LNCAP (cell line): Measurements from ENCODE around the gene EEFSEC.

Source experiments
- TF ChIP-seq, protein P1 (sequence below): fragments of 450-650 bp; IDR thresholded peaks from 2 replicates; pipeline ENCODE4 v1.5.1; 2017; ENCODE audit warnings: mild to moderate bottlenecking

Gene EEFSEC

DNA sequence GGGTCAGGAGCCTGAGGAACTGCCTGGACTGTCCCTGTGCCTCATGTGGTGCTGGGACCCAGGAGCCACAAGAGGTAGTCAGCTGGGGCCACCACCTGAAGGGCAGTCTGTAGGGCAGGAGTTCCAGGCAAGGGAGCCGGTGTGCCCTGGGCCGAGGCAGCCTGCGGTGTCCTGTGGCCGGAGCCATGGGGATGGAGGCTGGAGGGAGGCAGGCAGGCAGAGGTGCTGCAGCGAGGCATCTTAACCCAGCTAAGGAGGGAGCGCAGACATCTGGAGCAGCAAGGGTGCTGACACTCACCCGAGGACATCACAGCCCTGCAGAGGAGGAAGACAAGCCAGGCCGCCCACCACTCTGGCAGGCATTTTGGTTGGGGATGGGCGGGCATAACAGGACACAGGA lies 235.7 kb downstream of the EEFSEC start:
- TF ChIP-seq, protein P1, sequence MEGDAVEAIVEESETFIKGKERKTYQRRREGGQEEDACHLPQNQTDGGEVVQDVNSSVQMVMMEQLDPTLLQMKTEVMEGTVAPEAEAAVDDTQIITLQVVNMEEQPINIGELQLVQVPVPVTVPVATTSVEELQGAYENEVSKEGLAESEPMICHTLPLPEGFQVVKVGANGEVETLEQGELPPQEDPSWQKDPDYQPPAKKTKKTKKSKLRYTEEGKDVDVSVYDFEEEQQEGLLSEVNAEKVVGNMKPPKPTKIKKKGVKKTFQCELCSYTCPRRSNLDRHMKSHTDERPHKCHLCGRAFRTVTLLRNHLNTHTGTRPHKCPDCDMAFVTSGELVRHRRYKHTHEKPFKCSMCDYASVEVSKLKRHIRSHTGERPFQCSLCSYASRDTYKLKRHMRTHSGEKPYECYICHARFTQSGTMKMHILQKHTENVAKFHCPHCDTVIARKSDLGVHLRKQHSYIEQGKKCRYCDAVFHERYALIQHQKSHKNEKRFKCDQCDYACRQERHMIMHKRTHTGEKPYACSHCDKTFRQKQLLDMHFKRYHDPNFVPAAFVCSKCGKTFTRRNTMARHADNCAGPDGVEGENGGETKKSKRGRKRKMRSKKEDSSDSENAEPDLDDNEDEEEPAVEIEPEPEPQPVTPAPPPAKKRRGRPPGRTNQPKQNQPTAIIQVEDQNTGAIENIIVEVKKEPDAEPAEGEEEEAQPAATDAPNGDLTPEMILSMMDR, result no peak

DNA sequence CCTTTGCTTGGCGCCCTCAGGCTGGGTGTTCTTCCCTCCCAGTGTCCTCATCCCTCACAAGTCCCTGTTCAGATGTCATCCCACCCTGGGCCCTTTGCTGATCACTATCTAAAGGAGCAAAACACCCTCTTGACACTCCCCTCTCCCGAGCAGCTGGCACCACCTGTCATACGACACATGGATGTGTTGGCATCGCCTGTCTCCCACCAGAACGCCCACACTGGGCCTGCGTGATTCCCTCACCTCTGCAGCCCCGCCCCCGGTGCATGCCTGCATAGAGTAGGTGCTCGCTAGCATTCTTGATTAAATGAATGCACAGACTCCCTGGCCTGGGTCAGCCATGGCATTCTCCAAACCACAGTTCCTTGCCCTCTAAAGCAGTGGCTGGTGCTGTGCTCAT lies 237.6 kb downstream of the EEFSEC start:
- TF ChIP-seq, protein P1, result no peak

DNA sequence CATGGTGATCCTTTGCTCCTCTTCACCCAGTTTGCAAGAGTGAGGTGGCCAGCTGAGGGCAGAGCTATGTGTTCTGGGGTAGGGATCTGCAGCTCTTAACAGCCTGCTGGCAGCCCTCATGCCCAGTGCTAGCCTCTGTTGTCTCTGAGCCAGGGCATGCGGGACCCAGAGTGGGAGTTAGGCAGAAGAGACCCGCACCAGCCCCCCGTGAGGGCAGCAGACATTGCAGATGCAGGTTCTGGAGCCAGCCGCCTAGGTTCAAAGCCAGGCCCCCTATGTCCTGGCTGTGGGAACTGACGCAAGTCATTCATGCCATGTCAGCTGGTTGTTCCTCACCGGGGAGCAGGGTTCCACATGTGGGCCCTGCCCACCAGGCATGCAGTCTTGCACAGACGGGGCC lies 238.7 kb downstream of the EEFSEC start:
- TF ChIP-seq, protein P1, result no peak

DNA sequence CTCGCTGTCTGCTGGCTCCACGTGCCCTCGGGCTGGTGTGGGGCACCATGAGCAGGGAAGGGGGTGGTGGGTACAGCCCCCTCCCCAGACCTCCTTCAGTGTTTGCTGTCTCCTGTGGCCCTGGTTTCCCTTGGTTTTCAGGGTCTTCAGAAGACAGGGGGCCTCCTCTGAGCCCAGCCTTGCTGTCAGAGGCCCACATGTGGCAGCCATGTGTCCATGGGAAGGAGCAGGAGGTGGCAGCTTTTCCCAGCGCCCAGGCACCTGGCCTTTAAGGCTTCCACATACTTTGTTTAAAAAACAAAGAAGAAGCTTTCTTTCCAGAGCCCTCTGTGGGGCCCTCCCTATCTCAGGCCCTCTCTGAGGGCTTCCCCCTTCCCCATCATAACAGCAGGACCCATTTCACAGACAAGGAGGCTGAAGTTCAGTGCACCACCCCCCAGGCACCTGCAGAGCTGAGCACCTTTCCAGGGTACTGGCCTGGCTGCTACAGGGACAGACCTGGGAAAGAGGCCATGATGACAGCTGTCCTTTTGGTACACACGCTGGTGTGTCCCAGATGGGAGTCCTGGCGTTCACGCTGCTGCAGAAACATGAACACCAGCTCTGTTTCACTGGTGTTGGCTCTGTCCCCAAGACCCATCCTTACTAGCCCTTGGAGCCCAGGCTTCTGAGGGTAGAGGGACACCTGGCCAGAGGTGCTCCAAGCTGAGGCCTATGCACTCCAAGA lies 239.7 kb downstream of the EEFSEC start:
- TF ChIP-seq, protein P1, result no peak

DNA sequence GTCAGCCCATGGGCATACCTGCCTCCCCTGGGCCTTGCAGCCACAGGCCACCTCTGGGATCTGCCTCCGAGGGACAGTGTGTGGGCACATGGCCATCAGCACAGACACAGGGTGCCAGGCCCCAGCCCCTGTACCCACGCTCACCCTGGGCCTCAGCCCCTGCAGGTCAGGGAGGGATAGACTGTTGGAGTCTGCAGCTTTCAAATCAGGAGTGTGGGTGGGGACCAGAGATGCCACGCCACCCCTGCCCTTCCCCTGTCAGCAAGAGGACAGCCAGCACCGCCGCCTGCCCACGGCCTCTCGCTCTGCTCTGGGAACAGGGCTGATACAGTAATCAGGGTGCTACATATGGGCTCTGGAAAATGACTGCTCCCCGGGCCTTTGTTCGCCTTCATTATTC lies 240.8 kb downstream of the EEFSEC start:
- TF ChIP-seq, protein P1, result no peak

DNA sequence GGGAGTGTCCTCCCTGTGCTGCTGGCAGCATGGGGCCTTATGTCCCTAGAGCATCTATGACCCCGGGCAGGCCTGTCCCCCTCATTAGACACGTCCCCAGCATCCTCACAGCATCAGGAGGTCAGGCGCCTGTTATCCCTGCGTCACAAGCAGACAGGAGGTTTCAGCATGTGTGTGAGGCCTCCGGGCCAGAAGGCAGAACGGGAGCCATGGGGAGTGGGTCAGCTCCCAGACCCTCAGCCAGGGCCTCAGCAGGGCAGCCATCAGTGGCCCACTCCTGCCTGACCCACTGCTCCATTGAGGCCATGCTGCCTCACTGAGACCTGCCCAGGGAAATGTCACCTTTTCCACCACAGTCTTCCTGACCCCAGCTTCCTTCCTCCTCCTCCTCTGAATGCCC lies 241.8 kb downstream of the EEFSEC start:
- TF ChIP-seq, protein P1, result no peak

DNA sequence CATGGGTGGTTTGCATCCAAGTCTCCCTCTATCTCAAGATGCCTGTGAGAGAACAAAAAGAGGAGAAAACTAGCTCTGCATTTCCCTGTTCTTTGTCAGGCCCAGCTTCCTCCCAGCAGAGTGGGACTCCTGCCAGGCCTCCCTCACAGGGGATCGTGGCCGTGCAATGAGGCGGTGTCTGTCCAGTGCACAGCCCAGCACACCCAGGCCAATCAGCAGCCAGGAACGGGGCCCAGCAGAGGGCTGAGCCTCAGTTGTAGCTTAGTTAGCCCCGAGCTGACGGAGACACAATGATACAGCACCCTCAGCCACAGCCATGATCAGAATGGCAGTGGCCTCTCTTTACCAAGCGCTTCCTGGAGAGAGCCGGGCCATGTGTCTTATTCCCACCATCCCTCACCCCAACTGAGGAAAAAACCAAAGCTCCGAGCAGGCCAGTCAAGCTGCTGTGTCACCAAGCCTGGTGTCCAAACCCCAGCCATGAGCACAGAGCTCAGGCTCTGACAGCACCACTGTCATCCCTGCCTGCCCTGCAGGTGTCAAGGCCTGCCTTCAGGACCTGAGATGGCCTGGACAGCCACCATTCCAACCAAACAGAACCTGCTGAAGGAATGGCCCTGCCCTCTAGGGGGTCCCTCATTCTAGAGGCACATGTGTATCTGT lies 242.3 kb downstream of the EEFSEC start:
- TF ChIP-seq, protein P1, result no peak
